ENCODE data around the gene FAM131B. TPM values are rescaled to one million over a fixed set of nuclear protein-coding genes. Genes with fewer than 3 reads are reported as not detected.

The FAM131B gene
- total and polyA plus RNA-seq, 11 donors, result 0.15 to 0.79 (median 0.40) TPM

DNA sequence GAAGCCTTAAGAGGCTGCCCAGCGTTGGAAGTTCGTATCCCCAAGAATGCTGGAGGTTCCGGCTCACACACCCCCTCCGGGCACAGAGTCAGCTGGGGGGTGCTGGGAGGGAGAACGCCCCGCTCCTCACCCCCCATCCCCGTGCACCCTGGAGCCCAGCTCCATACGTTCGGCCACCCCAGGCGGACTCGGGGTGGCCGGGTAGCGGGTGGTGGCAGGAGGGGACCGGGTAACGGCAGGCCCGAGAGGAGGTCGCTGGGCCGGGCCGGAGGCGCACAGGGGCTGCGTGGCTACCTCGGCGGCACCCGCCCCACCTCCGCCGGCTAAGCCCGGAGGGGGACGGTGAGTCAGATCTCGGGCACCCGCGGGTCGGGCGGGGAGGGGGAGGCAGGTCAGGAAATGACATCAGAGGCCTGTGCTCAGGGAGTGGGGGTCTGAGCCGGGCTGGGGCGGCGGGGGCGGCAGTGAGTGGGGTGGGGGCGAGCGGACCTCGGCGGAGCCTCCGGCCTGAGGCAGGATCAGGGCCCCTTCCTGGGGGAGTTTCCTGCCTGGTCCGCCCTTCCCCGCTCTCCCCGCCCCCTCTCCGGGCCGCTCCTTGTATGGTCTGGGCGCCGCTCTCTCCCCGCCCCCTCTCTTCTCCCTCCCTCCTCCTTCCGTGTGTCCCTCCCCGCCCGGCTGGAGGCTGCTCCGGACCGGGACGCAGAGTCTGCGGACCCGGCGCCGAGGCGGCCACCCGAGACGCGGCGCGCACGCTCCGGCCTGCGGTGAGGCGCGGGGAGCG, 18.3 kb upstream of the FAM131B start, which contains the start of gene ZYX:
ZYX (plus strand) TSS at position 700 of the 781 bp plus-strand sequence. CDS start 227 bp downstream, outside the sequence.
- 0 to 1% (median 0%) methylated on average over 12 to 72 of the region's 72 CpGs for WGBS, 4 donors
- H3K27me3 ChIP-seq, result no peaks in the 10 kb centered on the region
- peak; percentile 97 to 98 (median 98) for DNase-seq
- H3K4me3 ChIP-seq, result peak within 1 kb of the TSS; percentile 62 to 96 (median 86)
- H3K9me3 ChIP-seq, result no peaks in the 10 kb centered on the region
- peak within 1 kb of the TSS; percentile 97 to 100 (median 99) for H3K27ac ChIP-seq
- intact Hi-C loops (cut with DNase I), result loop anchor here in 8 of 10 donors (1.0 to 10.0 kb wide), 9 partner anchors 28 to 524 kb away; partner anchors contain the start of genes CASP2 (in 4 of the 8), TMEM139 (in 2 of the 8), EPHA1 (in 1 of the 8) and TCAF1 (in 1 of the 8)
- ATAC-seq, result peak; percentile 90 to 95 (median 94)
- H3K36me3 ChIP-seq, result peaks cover 0 to 17% (median 2%) of the 10 kb centered on the region in 9 donors
- TF ChIP-seq POLR2A (IDR thresholded peaks at IDR 0.05), result peak; percentile 35 to 63
- TF ChIP-seq, protein P1, sequence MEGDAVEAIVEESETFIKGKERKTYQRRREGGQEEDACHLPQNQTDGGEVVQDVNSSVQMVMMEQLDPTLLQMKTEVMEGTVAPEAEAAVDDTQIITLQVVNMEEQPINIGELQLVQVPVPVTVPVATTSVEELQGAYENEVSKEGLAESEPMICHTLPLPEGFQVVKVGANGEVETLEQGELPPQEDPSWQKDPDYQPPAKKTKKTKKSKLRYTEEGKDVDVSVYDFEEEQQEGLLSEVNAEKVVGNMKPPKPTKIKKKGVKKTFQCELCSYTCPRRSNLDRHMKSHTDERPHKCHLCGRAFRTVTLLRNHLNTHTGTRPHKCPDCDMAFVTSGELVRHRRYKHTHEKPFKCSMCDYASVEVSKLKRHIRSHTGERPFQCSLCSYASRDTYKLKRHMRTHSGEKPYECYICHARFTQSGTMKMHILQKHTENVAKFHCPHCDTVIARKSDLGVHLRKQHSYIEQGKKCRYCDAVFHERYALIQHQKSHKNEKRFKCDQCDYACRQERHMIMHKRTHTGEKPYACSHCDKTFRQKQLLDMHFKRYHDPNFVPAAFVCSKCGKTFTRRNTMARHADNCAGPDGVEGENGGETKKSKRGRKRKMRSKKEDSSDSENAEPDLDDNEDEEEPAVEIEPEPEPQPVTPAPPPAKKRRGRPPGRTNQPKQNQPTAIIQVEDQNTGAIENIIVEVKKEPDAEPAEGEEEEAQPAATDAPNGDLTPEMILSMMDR (IDR thresholded peaks at IDR 0.05), result no peak
- peaks cover 5 to 79% (median 48%) of the 10 kb centered on the region in 12 donors for H3K4me1 ChIP-seq

DNA sequence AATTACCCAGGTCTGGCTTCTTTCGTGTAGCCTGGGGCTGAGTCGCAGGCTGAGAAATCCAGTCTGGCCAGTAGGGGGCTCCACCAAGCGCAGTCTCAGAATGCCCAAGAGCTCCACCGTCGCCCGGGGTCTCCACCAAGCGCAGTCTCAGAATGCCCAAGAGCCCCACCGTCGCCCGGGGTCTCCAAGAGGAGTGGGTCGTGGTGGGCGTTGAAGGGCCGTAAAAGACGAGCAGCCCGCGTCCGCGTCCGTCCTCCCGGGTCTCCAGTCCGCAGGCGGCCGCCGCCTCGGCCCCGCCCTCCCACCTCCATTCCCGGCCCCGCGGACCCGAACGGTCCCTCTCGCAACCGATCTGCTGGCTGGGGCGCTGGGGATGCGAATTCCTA, 17.7 kb upstream of the FAM131B start:
- Histone ChIP-seq H3K4me1 (peaks cover 5 to 79% (median 43%) of the 10 kb centered on the region in 12 donors), H3K4me3 (peak overlapping the region; percentile 62 to 96 (median 86)), H3K27ac (peak overlapping the region; percentile 97 to 100 (median 99)), H3K9me3 (no peaks in the 10 kb centered on the region), H3K27me3 (no peaks in the 10 kb centered on the region), H3K36me3 (peaks cover 0 to 17% (median 2%) of the 10 kb centered on the region in 9 donors)
- WGBS, 4 donors, result 0 to 1% (median 0%) methylated on average over 35 of the region's 35 CpGs
- TF ChIP-seq POLR2A (IDR thresholded peaks at IDR 0.05), result no peak
- TF ChIP-seq, protein P1 (IDR thresholded peaks at IDR 0.05), result peak; percentile 83 to 97 (median 90)
- DNase-seq (peak; percentile 86 to 91 (median 89)), ATAC-seq (peak; percentile 62 to 71 (median 66))
- intact Hi-C loops (cut with DNase I), result loop anchor here in 8 of 10 donors (1.0 to 10.0 kb wide), 9 partner anchors 29 to 525 kb away; partner anchors contain the start of genes CASP2 (in 4 of the 8), TMEM139 (in 2 of the 8), EPHA1 (in 1 of the 8) and TCAF1 (in 1 of the 8)

DNA sequence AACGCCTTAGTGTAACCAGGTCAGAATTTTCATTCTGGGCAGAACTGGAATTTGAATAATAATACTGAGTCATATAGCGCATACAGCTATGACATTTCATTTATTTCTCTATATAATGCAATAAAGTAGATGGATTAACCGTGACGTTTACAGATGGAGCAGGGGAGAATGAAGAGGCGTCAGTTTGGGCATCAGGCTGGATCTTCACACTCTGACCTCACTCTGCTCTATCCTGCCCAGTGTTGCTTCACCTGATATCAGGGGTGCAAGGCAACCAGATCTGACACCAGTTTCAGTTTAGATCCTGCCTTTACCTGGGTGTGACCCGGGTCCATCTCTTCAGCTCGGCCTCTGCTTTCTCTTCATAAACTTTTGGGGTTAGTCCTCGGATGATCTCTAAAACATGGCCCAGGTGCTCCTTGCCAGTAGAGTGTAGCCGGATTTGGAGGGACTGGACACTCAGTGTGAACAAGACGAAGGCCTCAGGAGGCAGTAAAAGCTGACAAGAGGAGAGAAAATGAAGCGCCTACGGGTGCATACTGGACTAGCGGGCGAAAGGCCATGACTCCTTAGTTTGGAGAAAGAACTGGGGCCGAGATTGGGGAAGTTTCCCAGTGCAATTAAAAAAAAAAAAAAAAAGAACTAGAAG, 17.2 kb upstream of the FAM131B start:
- peaks cover 5 to 79% (median 39%) of the 10 kb centered on the region in 12 donors for H3K4me1 ChIP-seq
- intact Hi-C loops (cut with DNase I), result loop anchor here (1.0 to 10.0 kb wide), 11 partner anchors 29 to 525 kb away; partner anchors contain the start of genes CASP2 (in 4 of the 10), TMEM139 (in 2 of the 10), EPHA1 (in 1 of the 10) and GSTK1 (in 1 of the 10)
- peak in 3 of 4 donors; percentile 0 to 1 (median 0) for ATAC-seq
- H3K9me3 ChIP-seq, result no peaks in the 10 kb centered on the region
- no peaks in the 10 kb centered on the region for H3K27me3 ChIP-seq
- H3K4me3 ChIP-seq, result peak overlapping the region in 11 of 12 donors; percentile 62 to 96 (median 88)
- WGBS, 4 donors, result 31 to 36% (median 35%) methylated on average over 15 of the region's 15 CpGs
- TF ChIP-seq POLR2A (IDR thresholded peaks at IDR 0.05), result no peak
- TF ChIP-seq, protein P1 (IDR thresholded peaks at IDR 0.05), result no peak
- H3K27ac ChIP-seq, result peak overlapping the region in 11 of 12 donors; percentile 97 to 100 (median 99)
- peaks cover 0 to 17% (median 2%) of the 10 kb centered on the region in 9 donors for H3K36me3 ChIP-seq
- DNase-seq, result no peak

All from heart left ventricle (tissue), 16 donors.